GM19351 (cell line): Measurements from ENCODE around the gene EDN1.
"Not testable (repeated sequence)": the region's sequence is repeated elsewhere in the genome, so short reads cannot be mapped to it uniquely, and the experiment has no call there.

ENCODE experiments used
- ATAC-seq: cut with Tn5 transposase; IDR thresholded peaks from one replicate; pipeline ENCODE4 v1.9.1; 2021; ENCODE audit warnings: mild to moderate bottlenecking, moderate library complexity; ENCODE audit not compliant: unreplicated experiment

EDN1 gene

DNA sequence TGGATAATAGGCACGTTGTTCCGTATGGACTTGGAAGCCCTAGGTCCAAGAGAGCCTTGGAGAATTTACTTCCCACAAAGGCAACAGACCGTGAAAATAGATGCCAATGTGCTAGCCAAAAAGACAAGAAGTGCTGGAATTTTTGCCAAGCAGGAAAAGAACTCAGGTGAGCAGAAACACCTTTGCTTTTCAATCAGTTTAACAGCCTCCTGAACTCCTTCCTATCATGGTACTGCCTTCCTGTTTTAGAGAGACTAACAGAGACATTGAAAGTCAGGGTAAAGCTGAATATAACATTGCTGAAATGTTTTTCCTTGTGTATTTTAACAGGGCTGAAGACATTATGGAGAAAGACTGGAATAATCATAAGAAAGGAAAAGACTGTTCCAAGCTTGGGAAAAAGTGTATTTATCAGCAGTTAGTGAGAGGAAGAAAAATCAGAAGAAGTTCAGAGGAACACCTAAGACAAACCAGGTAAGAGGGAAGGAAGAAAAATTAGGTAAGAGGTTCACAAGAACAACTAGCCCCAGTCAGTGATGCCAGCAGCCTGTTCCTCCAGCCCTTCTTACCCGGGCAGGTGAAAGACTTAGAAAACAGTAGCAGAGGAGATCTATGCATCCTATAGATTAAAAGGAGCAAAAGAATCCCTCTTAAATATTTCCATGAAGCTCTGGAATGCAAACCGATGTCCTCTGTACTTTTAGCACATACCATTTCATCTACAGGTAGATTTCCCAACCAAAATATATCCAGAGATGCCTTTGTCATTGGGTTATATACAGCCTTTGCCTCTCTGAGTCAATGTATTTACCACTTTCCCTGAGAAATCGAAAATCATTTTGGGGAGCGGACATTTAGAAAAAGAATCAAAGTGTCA lies 4.0 kb downstream of the EDN1 start:
- no peak for ATAC-seq

DNA sequence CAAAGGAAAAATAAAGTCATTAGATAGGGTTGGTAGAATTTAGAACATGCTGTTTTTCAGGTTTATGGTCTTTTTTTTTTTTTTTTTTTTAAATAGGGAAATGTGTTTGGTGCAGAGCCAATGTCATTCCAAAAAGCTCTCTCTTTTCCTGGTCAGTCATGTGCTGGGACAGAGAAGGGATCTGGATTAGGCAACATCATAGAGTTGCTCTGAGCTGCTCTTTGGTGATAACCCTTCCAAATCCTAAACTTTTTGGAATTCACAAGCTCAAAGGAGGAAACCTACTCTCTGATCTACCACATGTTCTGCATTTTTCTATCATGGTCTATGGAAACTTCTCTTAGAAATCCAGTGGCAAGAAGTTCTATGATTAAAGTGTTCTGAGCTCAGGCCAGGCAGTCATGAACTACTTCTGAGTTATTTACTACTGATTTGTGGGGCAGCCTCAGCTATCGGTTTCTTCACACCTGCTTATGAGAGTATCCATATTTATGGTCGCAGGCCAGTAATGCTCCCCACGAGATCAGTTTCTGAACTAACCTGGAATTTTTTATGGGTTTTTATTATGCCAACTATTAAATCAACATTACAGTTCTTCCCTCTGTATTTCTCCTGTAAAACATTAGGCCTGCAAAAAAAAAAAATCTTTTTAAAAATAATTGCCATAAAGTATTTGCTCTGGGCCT lies 4.8 kb downstream of the EDN1 start:
- ATAC-seq, result no peak

DNA sequence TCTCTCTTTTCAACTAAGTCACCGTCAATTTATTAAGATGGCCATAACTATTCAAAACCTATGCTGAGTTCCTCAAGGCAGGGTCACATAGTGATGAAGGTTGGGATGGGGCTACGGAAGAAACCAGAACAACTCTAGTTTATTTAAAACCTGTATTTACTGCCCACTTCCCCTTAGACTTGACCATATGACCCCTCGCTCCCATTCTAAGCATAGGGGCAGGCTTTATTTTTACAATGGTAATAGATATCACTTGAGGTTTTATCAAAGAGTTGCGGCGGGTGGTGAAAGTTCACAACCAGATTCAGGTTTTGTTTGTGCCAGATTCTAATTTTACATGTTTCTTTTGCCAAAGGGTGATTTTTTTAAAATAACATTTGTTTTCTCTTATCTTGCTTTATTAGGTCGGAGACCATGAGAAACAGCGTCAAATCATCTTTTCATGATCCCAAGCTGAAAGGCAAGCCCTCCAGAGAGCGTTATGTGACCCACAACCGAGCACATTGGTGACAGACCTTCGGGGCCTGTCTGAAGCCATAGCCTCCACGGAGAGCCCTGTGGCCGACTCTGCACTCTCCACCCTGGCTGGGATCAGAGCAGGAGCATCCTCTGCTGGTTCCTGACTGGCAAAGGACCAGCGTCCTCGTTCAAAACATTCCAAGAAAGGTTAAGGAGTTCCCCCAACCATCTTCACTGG lies 5.5 kb downstream of the EDN1 start:
- no peak for ATAC-seq

DNA sequence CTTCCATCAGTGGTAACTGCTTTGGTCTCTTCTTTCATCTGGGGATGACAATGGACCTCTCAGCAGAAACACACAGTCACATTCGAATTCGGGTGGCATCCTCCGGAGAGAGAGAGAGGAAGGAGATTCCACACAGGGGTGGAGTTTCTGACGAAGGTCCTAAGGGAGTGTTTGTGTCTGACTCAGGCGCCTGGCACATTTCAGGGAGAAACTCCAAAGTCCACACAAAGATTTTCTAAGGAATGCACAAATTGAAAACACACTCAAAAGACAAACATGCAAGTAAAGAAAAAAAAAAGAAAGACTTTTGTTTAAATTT lies 6.1 kb downstream of the EDN1 start:
- ATAC-seq, result no peak

DNA sequence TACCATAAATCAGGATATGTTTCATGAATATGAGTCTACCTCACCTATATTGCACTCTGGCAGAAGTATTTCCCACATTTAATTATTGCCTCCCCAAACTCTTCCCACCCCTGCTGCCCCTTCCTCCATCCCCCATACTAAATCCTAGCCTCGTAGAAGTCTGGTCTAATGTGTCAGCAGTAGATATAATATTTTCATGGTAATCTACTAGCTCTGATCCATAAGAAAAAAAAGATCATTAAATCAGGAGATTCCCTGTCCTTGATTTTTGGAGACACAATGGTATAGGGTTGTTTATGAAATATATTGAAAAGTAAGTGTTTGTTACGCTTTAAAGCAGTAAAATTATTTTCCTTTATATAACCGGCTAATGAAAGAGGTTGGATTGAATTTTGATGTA lies 6.4 kb downstream of the EDN1 start:
- ATAC-seq, result no peak

DNA sequence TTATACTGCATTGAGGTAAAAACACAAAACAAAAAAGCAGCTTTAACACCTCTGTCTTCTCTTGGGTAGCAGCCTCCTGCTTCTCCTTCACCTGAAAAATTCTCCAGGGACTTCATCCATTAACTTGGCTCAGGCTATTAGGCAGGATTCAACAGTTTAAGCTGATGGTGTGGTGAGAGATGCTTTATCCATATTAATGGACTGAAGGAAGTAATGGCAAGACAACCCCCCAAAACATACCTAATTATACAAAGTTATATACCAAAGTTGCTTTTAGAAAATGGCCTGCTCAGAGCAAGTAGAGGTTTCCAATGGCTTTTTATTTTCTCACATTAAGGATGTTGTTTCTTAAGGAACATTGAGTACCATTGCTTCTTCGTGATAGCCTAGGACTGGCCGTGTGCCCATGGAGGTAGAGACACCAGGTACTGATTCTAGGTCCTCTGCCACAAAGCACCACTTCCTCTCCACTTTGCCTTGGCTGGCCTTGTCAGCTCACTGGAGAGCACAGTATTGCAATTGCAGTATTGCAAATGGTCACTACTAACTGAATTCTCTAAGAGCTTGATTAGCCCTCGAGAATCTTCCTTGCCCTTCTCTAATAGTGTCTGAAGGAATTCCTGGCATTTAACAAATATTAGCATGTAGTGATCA lies 7.3 kb downstream of the EDN1 start:
- ATAC-seq, result no peak

DNA sequence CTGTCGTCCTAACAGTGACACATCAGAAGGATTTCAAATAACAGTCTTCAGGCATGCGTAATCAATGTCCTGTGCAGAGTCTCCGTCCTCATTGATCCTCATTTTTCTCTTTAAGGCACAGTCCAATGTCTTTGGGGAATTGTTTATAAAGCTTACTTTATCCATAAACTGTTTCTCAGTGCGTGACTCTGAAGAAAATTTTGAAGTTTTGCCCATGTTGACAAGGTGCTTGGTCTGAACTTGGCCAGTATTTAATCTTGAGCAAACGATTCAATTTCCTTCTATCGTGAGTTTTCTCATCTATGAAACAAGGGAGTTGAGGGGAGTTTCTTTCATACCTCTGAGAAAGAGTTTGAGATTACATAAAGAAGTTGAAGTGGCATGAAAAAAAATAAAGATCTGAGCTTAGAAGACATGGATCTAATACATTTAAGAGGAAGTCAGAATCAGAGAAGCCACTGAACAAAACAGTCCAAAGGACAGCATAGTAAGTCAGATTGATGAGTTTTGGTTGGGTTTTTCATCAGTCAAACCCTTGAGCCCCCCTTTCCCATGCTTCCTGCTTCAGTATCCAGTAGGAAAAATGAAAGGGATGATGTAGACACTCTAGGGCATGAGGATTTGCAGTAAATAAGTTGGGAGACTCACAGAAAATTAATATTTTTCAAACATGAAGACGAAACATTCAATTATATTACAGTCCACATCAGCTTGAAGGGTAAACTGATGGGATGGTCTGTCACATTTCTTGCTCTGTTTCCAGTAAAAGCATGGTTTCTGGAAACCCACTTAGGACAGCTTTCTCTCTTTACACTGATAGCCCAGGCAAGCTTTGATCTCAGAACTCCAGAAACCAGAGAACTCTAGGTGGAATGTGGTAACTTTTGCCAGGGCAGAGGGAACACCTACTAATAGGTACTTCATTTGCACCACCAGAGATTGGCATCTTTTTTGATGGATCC lies 8.1 kb downstream of the EDN1 start:
- no peak for ATAC-seq

DNA sequence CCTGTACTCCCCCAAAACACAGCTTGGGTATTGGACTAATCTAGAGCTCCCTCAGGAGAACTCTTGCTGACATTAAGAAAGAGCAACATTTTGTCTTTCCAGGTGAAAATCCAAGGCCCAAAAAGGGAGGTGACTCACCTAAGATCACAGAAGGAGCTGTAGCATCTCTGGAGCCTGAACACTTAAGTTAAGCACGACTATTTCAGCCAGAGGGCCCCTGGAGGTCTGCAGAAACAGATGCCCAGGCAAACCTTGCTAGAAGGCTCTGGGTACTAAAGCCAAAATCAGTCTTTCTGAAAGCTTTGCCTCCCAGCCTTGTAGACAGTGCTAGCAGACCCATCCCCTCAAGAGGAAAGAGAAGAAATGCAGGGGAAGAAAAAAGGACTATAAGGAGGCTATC lies 8.8 kb downstream of the EDN1 start:
- no peak for ATAC-seq

DNA sequence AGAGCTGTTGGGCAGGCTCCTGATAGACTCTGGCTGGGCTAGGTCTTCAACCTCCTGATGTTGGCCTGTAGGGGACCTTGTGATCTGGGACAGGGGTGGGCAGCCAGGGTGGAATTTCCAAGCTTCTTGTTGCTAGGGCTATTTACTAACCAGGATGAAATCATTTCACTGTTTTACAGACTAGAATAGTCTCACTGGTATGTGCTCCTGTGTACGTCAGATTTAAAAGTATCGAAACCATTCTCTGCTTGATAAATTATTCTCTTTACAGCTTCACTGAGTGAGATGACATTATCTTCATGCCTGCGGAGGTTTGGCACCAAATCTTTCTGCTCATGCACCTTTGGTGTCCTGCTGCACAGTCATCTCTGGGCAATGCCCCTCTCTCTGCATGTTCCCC lies 10.9 kb downstream of the EDN1 start:
- ATAC-seq, result no peak

DNA sequence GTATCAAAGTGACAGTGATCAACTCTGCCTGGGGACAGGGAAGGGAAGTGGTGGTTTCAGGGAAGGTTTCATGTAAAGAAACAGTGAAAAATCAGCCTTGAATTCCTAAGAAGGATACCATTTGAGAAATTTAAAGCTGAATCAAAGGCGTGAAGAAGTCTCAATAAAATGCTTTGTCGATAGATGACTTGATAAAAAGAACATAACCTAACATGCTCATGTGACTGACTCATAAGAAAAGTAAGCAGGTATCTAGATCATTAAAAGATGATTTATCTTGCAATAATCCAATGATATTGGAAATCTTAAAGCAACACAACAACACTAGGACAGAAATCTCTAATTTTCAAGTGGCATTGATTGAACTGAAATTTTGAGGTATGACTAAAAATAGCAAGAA lies 14.3 kb downstream of the EDN1 start:
- no peak for ATAC-seq

DNA sequence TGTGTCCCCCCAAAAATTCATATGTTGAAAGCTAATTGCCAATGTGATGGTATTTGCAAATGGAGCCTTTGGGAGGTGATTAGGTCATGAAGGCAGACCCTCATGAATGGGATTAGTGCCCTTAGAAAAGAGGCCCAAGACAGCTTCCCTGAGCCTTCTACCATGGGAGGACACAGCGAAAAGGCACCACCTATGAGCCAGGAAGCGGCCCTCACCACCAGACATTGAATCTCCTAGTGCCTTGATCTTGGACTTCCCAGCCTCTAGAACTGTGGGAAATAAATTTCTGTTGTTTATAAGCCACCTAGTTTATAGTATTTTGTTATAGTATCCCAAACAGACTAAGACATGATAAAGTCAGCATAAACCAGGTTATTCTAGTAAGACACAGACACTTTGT lies 18.9 kb downstream of the EDN1 start:
- no peak for ATAC-seq

DNA sequence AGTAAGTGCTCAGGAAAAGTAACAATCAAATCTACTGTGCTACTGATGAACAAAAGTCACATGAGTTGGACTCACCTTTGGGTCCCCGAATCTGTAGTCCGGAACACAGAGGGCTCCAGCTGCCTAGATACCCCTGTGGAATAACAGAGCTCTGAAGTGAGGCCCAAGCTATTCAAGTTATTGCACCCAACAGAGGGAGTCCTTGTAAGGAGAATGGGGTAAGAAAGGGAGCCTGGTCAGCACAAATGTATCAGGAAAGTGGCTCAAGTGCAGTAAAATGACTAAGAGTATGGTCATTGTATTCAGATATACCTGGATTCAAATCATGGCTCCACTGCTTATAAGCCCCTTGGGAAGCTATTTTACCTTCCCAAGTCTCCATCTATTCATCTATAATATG lies 20.9 kb downstream of the EDN1 start:
- ATAC-seq, result no peak

DNA sequence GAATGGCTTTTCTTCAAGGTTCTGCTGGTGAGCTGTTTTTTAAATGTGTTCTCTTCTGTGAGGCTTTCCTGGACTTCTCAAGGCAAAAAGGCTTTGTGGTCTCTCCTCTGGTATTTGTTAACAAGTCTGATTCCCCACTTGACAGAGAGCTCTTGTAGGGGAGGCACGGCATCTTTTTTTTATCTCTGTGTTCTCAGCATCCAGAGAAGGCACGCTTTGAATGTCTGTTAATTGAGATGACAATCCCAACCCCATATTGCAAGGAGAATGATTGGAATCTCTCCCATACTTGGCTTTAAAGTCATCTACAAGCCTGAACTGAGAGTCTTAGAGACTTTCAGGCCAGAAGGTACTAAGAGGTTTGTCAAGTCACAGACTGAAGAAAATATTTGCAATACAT lies 22.6 kb downstream of the EDN1 start:
- ATAC-seq, result no peak

DNA sequence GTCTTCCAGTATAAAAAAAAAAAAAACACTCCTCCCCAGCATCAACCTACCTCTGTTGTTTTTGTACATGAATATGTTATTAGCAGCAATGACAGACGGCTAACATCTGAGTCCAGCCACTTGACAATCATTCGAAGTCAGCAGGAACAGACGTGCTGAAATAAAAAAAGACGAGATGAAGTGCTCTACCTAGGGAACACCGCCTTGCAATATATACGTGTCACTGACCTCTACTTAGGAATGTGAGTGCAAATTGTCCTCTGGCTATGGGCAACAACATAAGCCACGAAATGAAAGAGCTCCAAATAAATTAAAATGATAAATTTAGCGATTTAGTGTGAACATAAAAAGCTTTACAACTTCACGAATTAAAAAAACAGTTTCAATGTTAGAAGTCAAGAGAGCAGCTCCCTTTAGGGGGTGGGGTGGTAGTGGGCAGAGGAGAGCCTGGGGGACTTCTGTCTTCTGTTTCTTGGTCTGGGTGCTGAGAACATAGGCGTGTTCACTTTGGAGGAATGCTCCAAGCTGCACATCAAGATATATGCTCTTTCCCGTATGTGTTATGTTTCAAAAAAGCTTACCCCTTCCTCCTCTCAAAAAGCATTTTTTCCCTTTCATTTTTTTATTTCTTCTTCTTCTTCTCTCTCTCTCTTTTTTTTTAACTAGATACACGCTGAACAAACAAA lies 23.3 kb downstream of the EDN1 start:
- no peak for ATAC-seq

DNA sequence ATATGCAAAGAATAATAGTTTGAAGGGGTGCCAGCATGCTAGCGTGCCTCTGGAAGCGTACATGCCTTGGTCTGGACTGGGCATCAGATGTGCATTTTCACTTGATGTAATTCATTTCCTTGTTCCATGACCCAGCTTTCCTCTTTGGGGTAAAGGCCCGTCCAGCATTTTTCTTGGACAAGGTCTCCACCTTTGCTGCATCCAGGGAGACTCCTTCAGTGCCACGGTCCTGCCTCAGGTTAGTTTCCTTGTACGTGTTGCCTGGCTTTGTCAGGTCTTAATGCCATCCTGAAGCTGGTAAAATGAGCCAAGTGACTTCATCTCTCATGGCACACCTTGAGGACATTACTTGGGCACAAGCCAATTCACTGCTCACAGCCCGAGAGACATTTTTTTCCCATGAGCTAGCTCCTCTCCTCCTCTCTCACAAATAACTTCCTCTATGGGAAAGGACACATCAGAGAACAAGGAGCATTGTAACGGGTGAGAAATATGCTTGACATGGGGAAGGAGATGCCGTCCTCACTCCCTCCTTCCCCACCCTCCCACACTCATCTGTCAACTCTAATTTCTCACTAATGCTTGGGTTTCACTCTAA lies 23.9 kb downstream of the EDN1 start:
- no peak for ATAC-seq

DNA sequence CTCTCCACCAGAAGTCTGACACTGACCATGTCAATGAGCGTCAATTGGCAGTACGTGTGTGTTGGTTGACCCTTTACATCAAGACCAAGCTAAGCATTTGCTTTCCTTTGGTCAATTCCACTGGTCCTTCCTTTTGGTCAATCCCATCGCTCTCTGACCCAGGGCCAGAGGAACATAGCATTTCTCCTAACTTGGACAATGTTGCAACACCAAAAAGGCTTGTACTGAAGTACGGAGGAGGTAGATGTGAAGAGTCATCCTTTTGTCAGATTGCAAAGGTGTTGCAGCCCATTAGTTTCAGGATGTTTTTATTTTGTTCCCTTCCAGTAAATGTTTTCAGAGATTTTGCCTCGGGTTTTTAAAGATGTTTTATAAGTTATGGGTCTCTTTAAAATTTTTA lies 24.6 kb downstream of the EDN1 start:
- ATAC-seq, result no peak

DNA sequence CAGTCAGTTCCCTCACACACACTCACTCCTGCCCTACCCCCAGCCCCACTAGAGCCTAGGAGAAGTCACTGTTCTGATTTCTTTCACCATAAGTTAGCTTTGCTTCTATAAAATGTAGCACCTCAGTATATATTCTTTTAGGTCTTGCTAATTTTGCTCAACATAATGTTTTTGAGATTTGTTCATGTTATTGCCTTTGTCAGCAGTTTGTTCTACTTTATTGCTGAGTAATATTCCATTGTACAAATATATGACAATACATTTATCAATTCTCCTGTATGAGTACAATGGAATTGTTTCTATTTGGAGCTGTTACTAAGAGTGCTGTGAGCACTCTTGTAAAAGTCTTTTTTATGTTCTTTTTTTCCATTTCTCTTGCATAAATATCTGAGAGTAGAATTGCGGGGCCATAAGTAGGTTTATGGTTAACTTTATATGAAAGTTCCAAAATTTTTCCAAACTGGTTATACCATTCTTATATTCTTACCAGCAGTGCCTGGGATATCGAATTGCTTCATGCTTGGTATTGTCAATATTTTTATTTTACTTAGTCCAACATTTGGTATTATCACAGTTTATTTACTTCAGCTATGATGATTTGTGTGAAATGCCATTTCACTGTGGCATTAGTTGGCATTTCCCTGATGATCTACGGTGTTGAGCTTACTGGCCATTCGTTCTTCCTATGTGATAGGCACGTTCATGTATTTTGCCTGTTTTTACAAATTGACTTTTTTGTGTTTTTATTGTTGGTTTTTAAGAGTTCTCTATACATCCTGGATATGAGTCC lies 25.3 kb downstream of the EDN1 start:
- ATAC-seq, result no peak

DNA sequence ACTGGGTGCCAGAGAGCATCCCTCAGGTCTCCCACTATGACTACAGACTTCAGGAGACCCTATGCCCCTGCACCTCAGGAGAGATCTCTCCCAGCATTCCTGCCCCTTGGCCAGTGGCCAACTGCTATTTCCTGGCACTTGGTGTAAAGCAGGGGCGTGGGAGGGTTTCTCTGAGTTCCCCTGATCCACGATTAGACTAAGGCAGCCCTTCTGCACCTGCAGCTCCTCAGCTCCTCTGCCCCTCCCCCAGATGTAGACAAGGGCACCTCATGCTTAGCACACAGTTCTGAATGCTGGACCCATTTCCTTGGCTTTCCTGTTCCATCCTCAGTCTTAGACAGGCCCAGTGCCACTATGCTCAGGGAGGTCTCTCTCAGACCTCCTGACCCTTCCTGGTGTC lies 28.6 kb downstream of the EDN1 start:
- ATAC-seq, result no peak

DNA sequence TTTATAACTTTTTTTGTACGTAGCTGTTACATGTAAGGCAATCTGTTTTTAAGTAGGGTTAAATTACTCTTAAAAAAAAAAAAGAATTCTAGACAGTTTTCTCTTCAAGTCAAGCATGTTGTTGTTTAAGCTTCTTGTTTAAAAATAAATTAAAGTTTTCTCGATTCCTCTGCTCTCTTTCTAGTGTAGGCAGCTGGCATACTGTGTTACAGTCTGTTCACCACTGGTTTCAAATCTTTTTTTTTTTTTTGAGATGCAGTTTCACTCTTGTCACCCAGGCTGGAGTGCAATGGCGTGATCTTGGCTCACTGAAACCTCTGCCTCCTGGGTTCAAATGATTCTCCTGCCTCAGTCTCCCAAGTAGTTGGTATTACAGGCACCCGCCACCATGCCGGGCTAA lies 29.9 kb downstream of the EDN1 start:
- not testable (repeated sequence) for ATAC-seq
